ENCODE data around the gene REC114.
A peak's percentile ranks its signal among the peaks of the same experiment; 100 is the strongest.
"Not testable (repeated sequence)": the region's sequence is repeated elsewhere in the genome, so short reads cannot be mapped to it uniquely, and the experiment has no call there.

REC114 gene

DNA sequence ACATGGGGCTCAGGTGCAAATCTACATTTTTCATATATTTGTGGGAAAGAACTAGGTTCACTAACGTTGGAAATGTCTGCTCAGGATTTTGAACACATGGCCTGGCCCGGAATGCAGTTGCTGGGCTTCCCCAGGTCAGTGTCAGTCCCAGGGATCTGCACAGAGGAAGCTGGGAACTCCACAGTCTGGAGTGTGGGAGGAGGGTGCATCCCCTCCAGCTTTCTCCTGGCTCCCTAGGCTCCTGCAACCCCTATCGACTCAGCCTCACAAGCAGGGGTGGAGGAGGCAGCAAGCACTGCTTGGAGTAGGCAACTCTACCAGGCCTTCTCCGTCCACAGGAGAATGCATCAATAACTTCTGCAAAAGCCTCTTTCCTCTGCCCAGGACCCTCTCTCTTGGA is 44.1 kb upstream of the REC114 start:
- DNase-seq (ENCODE audit: low spot score) (peak; percentile 16), ATAC-seq (ENCODE audit: low read depth) (no peak)
- H3K27me3 ChIP-seq (ENCODE audit: insufficient read depth, poor library complexity, severe bottlenecking) = no peaks in the 10 kb centered on the region
- no peak overlapping the region for H3K4me3 ChIP-seq (ENCODE audit: severe bottlenecking)
- no peak for TF ChIP-seq CTCF (IDR thresholded peaks at IDR 0.05; ENCODE audit: poor library complexity, severe bottlenecking)
- H3K4me1 ChIP-seq (ENCODE audit: insufficient read depth, poor library complexity, severe bottlenecking) = no peaks in the 10 kb centered on the region
- no peaks in the 10 kb centered on the region for H3K9me3 ChIP-seq (ENCODE audit: severe bottlenecking)
- no peak overlapping the region for H3K27ac ChIP-seq (ENCODE audit: poor library complexity, severe bottlenecking)
- H3K36me3 ChIP-seq (ENCODE audit: low read depth) = no peaks in the 10 kb centered on the region

DNA sequence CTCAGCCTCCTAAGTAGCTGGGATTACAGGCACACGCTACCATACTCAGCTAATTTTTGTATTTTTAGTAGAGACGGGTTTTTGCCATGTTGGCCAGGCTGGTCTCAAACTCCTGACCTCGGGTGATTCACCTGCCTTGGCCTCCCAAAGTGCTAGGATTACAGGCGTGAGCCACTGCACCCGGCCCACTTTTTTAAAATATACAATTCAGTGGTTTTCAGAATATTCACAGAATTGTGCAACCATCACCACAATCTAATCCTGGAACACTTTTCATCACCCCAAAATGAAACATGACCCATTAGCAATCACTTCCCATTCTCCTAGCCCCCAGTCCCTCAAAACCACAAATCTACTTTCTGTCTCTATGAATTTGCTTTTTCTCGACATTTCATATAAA is 42.7 kb upstream of the REC114 start:
- H3K27me3 ChIP-seq (ENCODE audit: insufficient read depth, poor library complexity, severe bottlenecking); H3K27ac ChIP-seq (ENCODE audit: poor library complexity, severe bottlenecking); H3K9me3 ChIP-seq (ENCODE audit: severe bottlenecking); H3K36me3 ChIP-seq (ENCODE audit: low read depth); H3K4me1 ChIP-seq (ENCODE audit: insufficient read depth, poor library complexity, severe bottlenecking); DNase-seq (ENCODE audit: low spot score); H3K4me3 ChIP-seq (ENCODE audit: severe bottlenecking): not testable (repeated sequence)
- ATAC-seq (ENCODE audit: low read depth) = peak; percentile 50

- DNase-seq (ENCODE audit: low spot score) = no peak
- Histone ChIP-seq H3K36me3 (ENCODE audit: low read depth) (no peaks in the 10 kb centered on the region), H3K4me3 (ENCODE audit: severe bottlenecking) (no peak overlapping the region), H3K9me3 (ENCODE audit: severe bottlenecking) (no peaks in the 10 kb centered on the region), H3K27ac (ENCODE audit: poor library complexity, severe bottlenecking) (no peak overlapping the region), H3K4me1 (ENCODE audit: insufficient read depth, poor library complexity, severe bottlenecking) (no peaks in the 10 kb centered on the region), H3K27me3 (ENCODE audit: insufficient read depth, poor library complexity, severe bottlenecking) (peaks cover 13% of the 10 kb centered on the region)
- TF ChIP-seq CTCF (IDR thresholded peaks at IDR 0.05; ENCODE audit: poor library complexity, severe bottlenecking) = no peak
- ATAC-seq (ENCODE audit: low read depth) = peak; percentile 58; the same call in 2 of the 3 replicates
Observed at GRCh38 chr15:73403171-73403570, 39.8 kb upstream of the REC114 start.

DNA sequence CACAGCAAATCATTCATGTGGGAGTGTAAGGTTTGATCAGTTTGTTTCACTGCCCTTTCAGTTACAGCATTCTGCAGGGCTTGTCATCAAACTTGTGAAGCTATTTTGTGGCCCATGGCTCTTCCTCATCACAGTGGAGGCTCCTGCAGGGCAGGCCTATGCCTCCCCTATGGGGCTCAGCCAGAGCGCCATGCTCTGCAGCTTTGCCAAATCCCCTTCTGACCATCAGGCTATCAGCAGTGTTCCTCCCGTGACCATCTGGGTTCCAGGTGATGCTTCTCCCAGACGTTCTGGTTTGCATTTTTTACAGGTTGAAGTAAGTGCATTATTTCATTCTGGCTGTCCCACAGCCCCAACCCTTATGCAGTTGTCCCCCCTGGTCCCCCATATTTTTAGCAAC is 28.1 kb upstream of the REC114 start:
- no peak overlapping the region for H3K4me3 ChIP-seq (ENCODE audit: severe bottlenecking)
- H3K36me3 ChIP-seq (ENCODE audit: low read depth) = no peaks in the 10 kb centered on the region
- H3K4me1 ChIP-seq (ENCODE audit: insufficient read depth, poor library complexity, severe bottlenecking) = no peaks in the 10 kb centered on the region
- H3K27me3 ChIP-seq (ENCODE audit: insufficient read depth, poor library complexity, severe bottlenecking) = peaks cover 8% of the 10 kb centered on the region
- H3K27ac ChIP-seq (ENCODE audit: poor library complexity, severe bottlenecking) = no peak overlapping the region
- TF ChIP-seq CTCF (IDR thresholded peaks at IDR 0.05; ENCODE audit: poor library complexity, severe bottlenecking) = no peak
- no peak for DNase-seq (ENCODE audit: low spot score)
- no peak for ATAC-seq (ENCODE audit: low read depth)
- no peaks in the 10 kb centered on the region for H3K9me3 ChIP-seq (ENCODE audit: severe bottlenecking)

DNA sequence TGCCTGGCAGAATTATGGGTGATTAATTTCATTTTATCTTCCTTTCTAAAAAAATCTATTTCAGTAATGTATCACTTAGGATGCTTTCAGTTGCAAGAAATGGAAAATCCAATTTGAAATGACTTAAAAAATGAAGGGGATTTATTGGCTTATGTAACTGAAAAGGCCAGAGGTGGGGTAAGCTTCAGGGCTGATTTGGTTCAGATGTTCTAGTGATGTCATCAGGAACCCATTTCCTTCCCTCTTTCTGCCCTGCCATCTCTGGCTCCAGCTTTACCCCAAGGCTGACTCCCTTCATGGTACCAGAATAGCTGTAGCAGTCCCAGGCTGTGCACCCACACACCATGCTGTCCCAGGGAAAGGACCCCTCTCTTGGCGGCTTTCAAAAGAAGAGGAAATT is 18.5 kb upstream of the REC114 start:
- no peak for ATAC-seq (ENCODE audit: low read depth)

More for the DNA sequence above, 18.5 kb upstream of the REC114 start:
- H3K9me3 ChIP-seq (ENCODE audit: severe bottlenecking) = no peaks in the 10 kb centered on the region
- H3K27ac ChIP-seq (ENCODE audit: poor library complexity, severe bottlenecking) = no peak overlapping the region
- no peak for DNase-seq (ENCODE audit: low spot score)
- peaks cover 29% of the 10 kb centered on the region for H3K27me3 ChIP-seq (ENCODE audit: insufficient read depth, poor library complexity, severe bottlenecking)
- H3K4me1 ChIP-seq (ENCODE audit: insufficient read depth, poor library complexity, severe bottlenecking) = no peaks in the 10 kb centered on the region
- TF ChIP-seq CTCF (IDR thresholded peaks at IDR 0.05; ENCODE audit: poor library complexity, severe bottlenecking) = no peak
- no peaks in the 10 kb centered on the region for H3K36me3 ChIP-seq (ENCODE audit: low read depth)
- H3K4me3 ChIP-seq (ENCODE audit: severe bottlenecking) = no peak overlapping the region

All from RWPE2 (cell line).